ENCODE results near the gene SOCS1. TPM values are rescaled to one million over a fixed set of nuclear protein-coding genes. Genes with fewer than 3 reads are reported as not detected.

Gene SOCS1
- total and polyA plus RNA-seq, 3 donors from 2014 or later = 3.6 to 16.8 (median 10.7) TPM

- WGBS, 2 donors = 62 to 65% methylated on average over 10 of the region's 10 CpGs
- intact Hi-C loops (cut with DNase I; ENCODE audit: low total_unique reads) = no loop called here
- Histone ChIP-seq H3K27me3 (no peaks in the 10 kb centered on the region), H3K4me3 (no peak overlapping the region), H3K4me1 (peaks cover 16% of the 10 kb centered on the region), H3K9me3 (no peaks in the 10 kb centered on the region), H3K36me3 (ENCODE audit: low read depth, missing control alignments) (no peaks in the 10 kb centered on the region), H3K27ac (no peak overlapping the region)
- DNase-seq = no peak
- no peak for TF ChIP-seq POLR2A (IDR thresholded peaks at IDR 0.05)
- TF ChIP-seq, protein P1, sequence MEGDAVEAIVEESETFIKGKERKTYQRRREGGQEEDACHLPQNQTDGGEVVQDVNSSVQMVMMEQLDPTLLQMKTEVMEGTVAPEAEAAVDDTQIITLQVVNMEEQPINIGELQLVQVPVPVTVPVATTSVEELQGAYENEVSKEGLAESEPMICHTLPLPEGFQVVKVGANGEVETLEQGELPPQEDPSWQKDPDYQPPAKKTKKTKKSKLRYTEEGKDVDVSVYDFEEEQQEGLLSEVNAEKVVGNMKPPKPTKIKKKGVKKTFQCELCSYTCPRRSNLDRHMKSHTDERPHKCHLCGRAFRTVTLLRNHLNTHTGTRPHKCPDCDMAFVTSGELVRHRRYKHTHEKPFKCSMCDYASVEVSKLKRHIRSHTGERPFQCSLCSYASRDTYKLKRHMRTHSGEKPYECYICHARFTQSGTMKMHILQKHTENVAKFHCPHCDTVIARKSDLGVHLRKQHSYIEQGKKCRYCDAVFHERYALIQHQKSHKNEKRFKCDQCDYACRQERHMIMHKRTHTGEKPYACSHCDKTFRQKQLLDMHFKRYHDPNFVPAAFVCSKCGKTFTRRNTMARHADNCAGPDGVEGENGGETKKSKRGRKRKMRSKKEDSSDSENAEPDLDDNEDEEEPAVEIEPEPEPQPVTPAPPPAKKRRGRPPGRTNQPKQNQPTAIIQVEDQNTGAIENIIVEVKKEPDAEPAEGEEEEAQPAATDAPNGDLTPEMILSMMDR (IDR thresholded peaks at IDR 0.05) = no peak
These were observed 40.9 kb upstream of the SOCS1 start for GRCh38 chr16:11296706-11297491.

DNA sequence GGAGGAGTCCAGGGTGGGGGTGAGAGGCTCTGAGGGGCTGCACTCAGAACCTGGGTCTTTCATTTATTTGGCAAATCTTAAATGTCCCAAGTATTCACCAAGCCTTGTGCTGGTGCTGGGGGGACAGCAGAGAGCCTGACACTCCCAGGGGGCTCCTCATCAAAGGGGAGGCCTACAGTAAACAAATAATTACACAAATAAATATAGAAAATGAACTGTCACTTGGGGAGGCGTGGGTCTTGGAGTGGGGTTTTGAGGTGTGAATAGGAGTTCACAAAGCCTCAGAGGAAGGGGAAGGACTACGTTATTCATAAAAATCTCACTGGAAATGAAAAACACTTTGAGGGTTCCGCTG is 40.3 kb upstream of the SOCS1 start:
- Histone ChIP-seq H3K4me3 (no peak overlapping the region), H3K9me3 (no peaks in the 10 kb centered on the region), H3K27ac (no peak overlapping the region), H3K4me1 (peaks cover 13% of the 10 kb centered on the region), H3K36me3 (ENCODE audit: low read depth, missing control alignments) (no peaks in the 10 kb centered on the region), H3K27me3 (no peaks in the 10 kb centered on the region)
- intact Hi-C loops (cut with DNase I; ENCODE audit: low total_unique reads) = no loop called here
- no peak for DNase-seq
- 66 to 85% methylated on average over 3 of the region's 3 CpGs for WGBS, 2 donors
- TF ChIP-seq POLR2A (IDR thresholded peaks at IDR 0.05) = no peak
- TF ChIP-seq, protein P1 (IDR thresholded peaks at IDR 0.05) = no peak

- intact Hi-C loops (cut with DNase I; ENCODE audit: low total_unique reads) = no loop called here
- Histone ChIP-seq H3K36me3 (ENCODE audit: low read depth, missing control alignments) (no peaks in the 10 kb centered on the region), H3K27me3 (no peaks in the 10 kb centered on the region), H3K27ac (no peak overlapping the region), H3K4me1 (peaks cover 13% of the 10 kb centered on the region), H3K9me3 (no peaks in the 10 kb centered on the region), H3K4me3 (no peak overlapping the region)
- TF ChIP-seq, protein P1 (IDR thresholded peaks at IDR 0.05) = no peak
- no peak for TF ChIP-seq POLR2A (IDR thresholded peaks at IDR 0.05)
- no peak for DNase-seq
- WGBS, 2 donors = 92 to 93% methylated on average over 4 of the region's 4 CpGs
These were observed 39.7 kb upstream of the SOCS1 start for GRCh38 chr16:11295672-11296071.

DNA sequence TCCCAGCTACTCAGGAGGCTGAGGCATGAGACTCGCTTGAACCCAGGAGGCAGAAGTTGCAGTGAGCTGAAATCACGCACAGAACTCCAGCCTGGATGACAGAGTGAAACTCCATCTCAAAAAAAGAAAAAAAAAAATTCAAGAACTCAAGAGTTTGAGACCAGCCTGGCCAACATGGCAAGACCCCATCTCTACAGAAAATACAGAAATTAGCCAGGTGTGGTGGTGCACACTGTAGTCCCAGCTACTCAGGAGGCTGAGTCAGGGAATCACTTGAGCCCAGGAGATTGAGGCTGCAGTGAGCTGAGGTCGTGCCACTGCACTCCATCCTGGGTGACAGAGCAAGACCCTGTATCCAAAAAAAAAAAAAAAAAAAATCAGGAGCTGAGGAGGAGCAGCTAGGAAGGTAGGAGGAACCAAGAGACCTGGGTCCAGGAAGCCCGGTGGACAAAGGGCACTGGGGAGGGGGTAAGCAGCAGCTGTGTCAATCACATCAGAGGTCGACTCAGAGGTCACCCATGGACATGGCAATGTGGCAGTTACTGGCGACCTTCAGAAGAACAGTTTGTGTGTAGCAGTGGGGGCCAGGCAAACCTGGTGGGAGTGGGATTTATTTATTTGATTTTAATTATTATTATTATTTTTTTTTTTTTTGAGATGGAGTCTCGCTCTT is 36.2 kb upstream of the SOCS1 start:
- DNase-seq = no peak
- H3K9me3 ChIP-seq = no peaks in the 10 kb centered on the region
- 89 to 93% methylated on average over 7 of the region's 7 CpGs for whole genome bisulfite sequencing, 2 donors
- intact Hi-C loops (cut with DNase I; ENCODE audit: low total_unique reads) = no loop called here
- H3K4me3 ChIP-seq = no peak overlapping the region
- H3K27me3 ChIP-seq = no peaks in the 10 kb centered on the region
- H3K4me1 ChIP-seq = peaks cover 5% of the 10 kb centered on the region
- no peak overlapping the region for H3K27ac ChIP-seq
- TF ChIP-seq POLR2A (IDR thresholded peaks at IDR 0.05) = no peak
- TF ChIP-seq, protein P1 (IDR thresholded peaks at IDR 0.05) = no peak
- H3K36me3 ChIP-seq (ENCODE audit: low read depth, missing control alignments) = no peaks in the 10 kb centered on the region
